22Rv1 (cell line): ENCODE measurements around the gene KRT3.

Source experiments
- CTCF ChIP-seq: fragments of 450-650 bp; IDR thresholded peaks from 2 replicates; pipeline ENCODE4 v1.5.1; 2017; ENCODE audit warnings: mild to moderate bottlenecking
- ZFX ChIP-seq: fragments of 450-650 bp; IDR thresholded peaks from 2 replicates; pipeline ENCODE4 v1.6.1; 2017; ENCODE audit warnings: antibody characterized with exemption, borderline replicate concordance

GRCh38 chr12:52751795-52752194, 44.1 kb downstream of the KRT3 start:
- TF ChIP-seq CTCF (no peak), ZFX (no peak)
